Trophoblast cell (in vitro differentiated cells and primary cell): Measurements from ENCODE around the gene OPTC.

Experiments used
- DNase-seq, 2 donors: peaks; one replicate each; pipeline ENCODE4 v3.0.0-alpha.2; 2016
- H2AFZ ChIP-seq: 2 replicates; pipeline ENCODE4 v1.6.1; 2013; ENCODE audit warnings: low read length, moderate library complexity, mild to moderate bottlenecking; ENCODE audit not compliant: insufficient read depth, poor library complexity
- H2AK5ac ChIP-seq: 2 replicates; pipeline ENCODE4 v1.6.1; 2013; ENCODE audit warnings: mild to moderate bottlenecking, low read length
- H2BK120ac ChIP-seq: 2 replicates; pipeline ENCODE4 v1.6.1; 2013; ENCODE audit warnings: low read length, mild to moderate bottlenecking, moderate library complexity; ENCODE audit not compliant: insufficient read depth, poor library complexity
- H2BK12ac ChIP-seq: 2 replicates; pipeline ENCODE4 v1.6.1; 2013; ENCODE audit warnings: mild to moderate bottlenecking, low read length, moderate library complexity
- H2BK5ac ChIP-seq: 2 replicates; pipeline ENCODE4 v1.6.1; 2013; ENCODE audit warnings: low read length, low read depth, moderate library complexity, mild to moderate bottlenecking; ENCODE audit not compliant: poor library complexity
- H3K14ac ChIP-seq: 2 replicates; pipeline ENCODE4 v1.6.1; 2013; ENCODE audit warnings: mild to moderate bottlenecking, low read length
- H3K18ac ChIP-seq: 2 replicates; pipeline ENCODE4 v1.6.1; 2013; ENCODE audit warnings: mild to moderate bottlenecking, low read length
- H3K23ac ChIP-seq: 2 replicates; pipeline ENCODE4 v1.6.1; 2013; ENCODE audit warnings: low read length
- H3K27ac ChIP-seq: 2 replicates; pipeline ENCODE4 v1.5.1; 2013; ENCODE audit warnings: low read depth, mild to moderate bottlenecking, inconsistent platforms, low read length, moderate library complexity
- H3K27me3 ChIP-seq: 2 replicates; pipeline ENCODE4 v1.6.1; 2013; ENCODE audit warnings: inconsistent platforms, mild to moderate bottlenecking, low read length, moderate library complexity; ENCODE audit not compliant: insufficient read depth
- H3K36me3 ChIP-seq, 2 experiments: 1 replicate in 1 of 2; 2 replicates in 1 of 2; pipeline ENCODE4 v1.6.1; 2013; ENCODE audit warnings: low read length in 2 of 2, mild to moderate bottlenecking in 2 of 2, moderate library complexity in 1 of 2; ENCODE audit not compliant: insufficient read depth in 2 of 2, control insufficient read depth in 1 of 2
- H3K4ac ChIP-seq: 2 replicates; pipeline ENCODE4 v1.6.1; 2013; ENCODE audit warnings: low read depth, mild to moderate bottlenecking, low read length, moderate library complexity
- H3K4me1 ChIP-seq, 2 experiments: 1 replicate in 1 of 2; 2 replicates in 1 of 2; pipeline ENCODE4 v1.6.1; 2013; ENCODE audit warnings: low read length in 2 of 2, mild to moderate bottlenecking in 2 of 2, moderate library complexity in 1 of 2; ENCODE audit not compliant: insufficient read depth in 2 of 2, control insufficient read depth in 1 of 2
- H3K4me2 ChIP-seq: 2 replicates; pipeline ENCODE4 v1.6.1; 2013; ENCODE audit warnings: inconsistent platforms, mild to moderate bottlenecking, low read length, moderate library complexity
- H3K4me3 ChIP-seq: 2 replicates; pipeline ENCODE4 v1.5.1; 2013; ENCODE audit warnings: mild to moderate bottlenecking, low read depth, low read length, inconsistent platforms
- H3K79me1 ChIP-seq: one replicate; pipeline ENCODE4 v1.6.1; 2013; ENCODE audit warnings: low read length
- H3K79me2 ChIP-seq: 2 replicates; pipeline ENCODE4 v1.6.1; 2013; ENCODE audit warnings: low read length, mild to moderate bottlenecking; ENCODE audit not compliant: control insufficient read depth, insufficient read depth, poor library complexity
- H3K9ac ChIP-seq: 2 replicates; pipeline ENCODE4 v1.6.1; 2013; ENCODE audit warnings: mild to moderate bottlenecking, low read length
- H3K9me3 ChIP-seq: 2 replicates; pipeline ENCODE4 v1.6.1; 2013; ENCODE audit warnings: low read depth, mild to moderate bottlenecking, control low read depth, inconsistent platforms, low read length; ENCODE audit not compliant: insufficient read depth
- H4K12ac ChIP-seq: 2 replicates; pipeline ENCODE4 v1.6.1; 2013; ENCODE audit warnings: low read depth, mild to moderate bottlenecking, low read length, moderate library complexity
- H4K8ac ChIP-seq: 2 replicates; pipeline ENCODE4 v1.6.1; 2013; ENCODE audit warnings: low read depth, mild to moderate bottlenecking, low read length, moderate library complexity
- H4K91ac ChIP-seq: one replicate; pipeline ENCODE4 v1.6.1; 2013; ENCODE audit warnings: low read depth, mild to moderate bottlenecking, low read length, moderate library complexity
- WGBS: extraction: QIAGEN DNeasy Blood & Tissue Kit; methylation state at CpG from one replicate; pipeline ENCODE4 v1.1.7; 2013; ENCODE audit warnings: missing lambda C conversion rate; ENCODE audit not compliant: insufficient read length, insufficient coverage; ENCODE audit errors: extremely low coverage; 5-methylcytosine and 5-hydroxymethylcytosine counted together

Gene OPTC

GRCh38 chr1:203528976-203529835, 35.3 kb downstream of the OPTC start:
- Histone ChIP-seq H3K4ac (no peak overlapping the region), H3K23ac (no peak overlapping the region), H3K27me3 (no peaks in the 10 kb centered on the region), H2AK5ac (no peak overlapping the region), H2BK12ac (no peak overlapping the region), H3K27ac (no peak overlapping the region), H4K91ac (peak overlapping the region; percentile 42), H3K79me1 (peaks cover 22% of the 10 kb centered on the region), H3K9ac (no peak overlapping the region), H2AFZ (no peak overlapping the region), H3K4me3 (no peak overlapping the region), H3K36me3 (no peaks in the 10 kb centered on the region), H3K4me2 (no peak overlapping the region), H2BK5ac (no peak overlapping the region), H4K8ac (no peak overlapping the region), H4K12ac (no peak overlapping the region), H3K79me2 (no peaks in the 10 kb centered on the region), H3K14ac (no peak overlapping the region), H3K9me3 (no peaks in the 10 kb centered on the region), H2BK120ac (no peak overlapping the region), H3K4me1 (peaks cover 14 to 15% of the 10 kb centered on the region in 2 experiments), H3K18ac (no peak overlapping the region)
- DNase-seq = no peak
- WGBS = no CpG with 5 or more reads among the region's 6 CpGs

GRCh38 chr1:203531063-203531462, 37.1 kb downstream of the OPTC start:
- H3K27me3 ChIP-seq = no peaks in the 10 kb centered on the region
- peaks cover 33% of the 10 kb centered on the region for H3K79me1 ChIP-seq
- peak overlapping the region; percentile 32 for H4K91ac ChIP-seq
- H2AK5ac ChIP-seq = no peak overlapping the region
- H3K23ac ChIP-seq = no peak overlapping the region
- no CpG with 5 or more reads among the region's 3 CpGs for WGBS
- H3K9me3 ChIP-seq = peaks cover 2% of the 10 kb centered on the region
- no peak overlapping the region for H3K18ac ChIP-seq
- H3K9ac ChIP-seq = no peak overlapping the region
- H4K12ac ChIP-seq = no peak overlapping the region
- H2AFZ ChIP-seq = no peak overlapping the region
- no peaks in the 10 kb centered on the region for H3K36me3 ChIP-seq
- no peak overlapping the region for H3K4me2 ChIP-seq
- no peaks in the 10 kb centered on the region for H3K79me2 ChIP-seq
- H2BK12ac ChIP-seq = peak overlapping the region; percentile 79
- no peak overlapping the region for H2BK5ac ChIP-seq
- no peak overlapping the region for H2BK120ac ChIP-seq
- H3K14ac ChIP-seq = no peak overlapping the region
- H3K4me3 ChIP-seq = no peak overlapping the region
- no peak for DNase-seq
- H3K4me1 ChIP-seq = peaks cover 21 to 24% of the 10 kb centered on the region in 2 experiments
- no peak overlapping the region for H4K8ac ChIP-seq
- no peak overlapping the region for H3K27ac ChIP-seq
- H3K4ac ChIP-seq = no peak overlapping the region

GRCh38 chr1:203534012-203534411, 40.1 kb downstream of the OPTC start:
- H4K12ac ChIP-seq = no peak overlapping the region
- peak overlapping the region; percentile 93 for H2BK120ac ChIP-seq
- H3K4me1 ChIP-seq = peaks cover 13 to 27% of the 10 kb centered on the region in 2 experiments
- no peak overlapping the region for H3K4me3 ChIP-seq
- H4K8ac ChIP-seq = no peak overlapping the region
- H2AK5ac ChIP-seq = no peak overlapping the region
- H3K23ac ChIP-seq = no peak overlapping the region
- peak overlapping the region; percentile 59 for H4K91ac ChIP-seq
- H3K36me3 ChIP-seq = no peaks in the 10 kb centered on the region
- peak overlapping the region; percentile 50 for H2BK12ac ChIP-seq
- no peak overlapping the region for H3K9ac ChIP-seq
- peak overlapping the region; percentile 76 for H3K27ac ChIP-seq
- peaks cover 2% of the 10 kb centered on the region for H3K9me3 ChIP-seq
- no peaks in the 10 kb centered on the region for H3K27me3 ChIP-seq
- peak overlapping the region; percentile 75 for H2BK5ac ChIP-seq
- peaks cover 29% of the 10 kb centered on the region for H3K79me1 ChIP-seq
- no peak overlapping the region for H3K4me2 ChIP-seq
- DNase-seq = no peak
- no peaks in the 10 kb centered on the region for H3K79me2 ChIP-seq
- no peak overlapping the region for H2AFZ ChIP-seq
- no peak overlapping the region for H3K18ac ChIP-seq
- peak overlapping the region; percentile 34 for H3K14ac ChIP-seq
- no peak overlapping the region for H3K4ac ChIP-seq

- Histone ChIP-seq H3K36me3 (no peaks in the 10 kb centered on the region), H3K27me3 (no peaks in the 10 kb centered on the region), H3K9ac (no peak overlapping the region), H4K8ac (peak overlapping the region; percentile 63), H2BK5ac (peak overlapping the region; percentile 79), H3K4me2 (no peak overlapping the region), H2BK12ac (peak overlapping the region; percentile 86), H2AFZ (peak overlapping the region; percentile 59), H3K23ac (no peak overlapping the region), H3K4ac (no peak overlapping the region), H3K4me1 (peaks cover 13 to 27% of the 10 kb centered on the region in 2 experiments), H2AK5ac (peak overlapping the region; percentile 64), H3K79me2 (no peaks in the 10 kb centered on the region), H3K79me1 (peaks cover 29% of the 10 kb centered on the region), H3K4me3 (no peak overlapping the region), H4K91ac (peak overlapping the region; percentile 88), H3K14ac (peak overlapping the region; percentile 57), H3K18ac (no peak overlapping the region), H2BK120ac (peak overlapping the region; percentile 94), H4K12ac (no peak overlapping the region), H3K9me3 (peaks cover 2% of the 10 kb centered on the region), H3K27ac (peak overlapping the region; percentile 76)
- WGBS = no CpG with 5 or more reads among the region's 3 CpGs
- peak; percentile 77 to 83 for DNase-seq
Measured at GRCh38 chr1:203534526-203534925, 40.6 kb downstream of the OPTC start.
